GM19043 (cell line): Measurements from ENCODE around the gene PTTG1.

Source experiments
- ATAC-seq: cut with Tn5 transposase; IDR thresholded peaks from one replicate; pipeline ENCODE4 v1.9.1; 2021; ENCODE audit warnings: low read depth; ENCODE audit not compliant: unreplicated experiment

Gene PTTG1

DNA sequence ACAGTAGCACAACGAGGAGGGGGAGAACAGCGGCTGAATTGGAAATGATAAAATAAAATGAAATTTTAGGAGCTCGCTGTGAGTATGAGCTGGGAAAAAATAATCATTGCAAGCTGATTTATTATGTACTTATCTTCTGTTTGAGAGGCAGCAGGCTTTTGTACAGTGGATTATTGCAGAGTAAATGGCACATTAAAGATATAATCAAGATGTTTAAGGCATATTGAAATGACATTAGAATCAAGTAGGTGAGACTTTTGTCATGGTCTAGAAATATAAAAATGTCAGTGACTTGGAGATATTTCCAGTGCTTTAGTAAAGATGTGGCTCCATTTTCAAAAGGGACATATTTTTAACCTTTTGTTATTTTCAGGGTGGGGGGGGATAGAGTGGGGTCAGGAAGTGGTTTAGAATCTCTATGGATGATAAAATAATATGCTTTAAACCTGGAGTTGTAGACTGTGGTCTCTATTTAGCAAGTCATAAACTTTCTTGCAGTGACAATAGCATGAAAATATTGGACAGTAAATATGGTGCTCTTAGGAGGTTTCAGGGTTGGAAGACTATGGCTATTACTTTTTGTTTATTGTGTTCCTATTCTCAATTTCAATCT lies 46.8 kb downstream of the PTTG1 start:
- no peak for ATAC-seq

DNA sequence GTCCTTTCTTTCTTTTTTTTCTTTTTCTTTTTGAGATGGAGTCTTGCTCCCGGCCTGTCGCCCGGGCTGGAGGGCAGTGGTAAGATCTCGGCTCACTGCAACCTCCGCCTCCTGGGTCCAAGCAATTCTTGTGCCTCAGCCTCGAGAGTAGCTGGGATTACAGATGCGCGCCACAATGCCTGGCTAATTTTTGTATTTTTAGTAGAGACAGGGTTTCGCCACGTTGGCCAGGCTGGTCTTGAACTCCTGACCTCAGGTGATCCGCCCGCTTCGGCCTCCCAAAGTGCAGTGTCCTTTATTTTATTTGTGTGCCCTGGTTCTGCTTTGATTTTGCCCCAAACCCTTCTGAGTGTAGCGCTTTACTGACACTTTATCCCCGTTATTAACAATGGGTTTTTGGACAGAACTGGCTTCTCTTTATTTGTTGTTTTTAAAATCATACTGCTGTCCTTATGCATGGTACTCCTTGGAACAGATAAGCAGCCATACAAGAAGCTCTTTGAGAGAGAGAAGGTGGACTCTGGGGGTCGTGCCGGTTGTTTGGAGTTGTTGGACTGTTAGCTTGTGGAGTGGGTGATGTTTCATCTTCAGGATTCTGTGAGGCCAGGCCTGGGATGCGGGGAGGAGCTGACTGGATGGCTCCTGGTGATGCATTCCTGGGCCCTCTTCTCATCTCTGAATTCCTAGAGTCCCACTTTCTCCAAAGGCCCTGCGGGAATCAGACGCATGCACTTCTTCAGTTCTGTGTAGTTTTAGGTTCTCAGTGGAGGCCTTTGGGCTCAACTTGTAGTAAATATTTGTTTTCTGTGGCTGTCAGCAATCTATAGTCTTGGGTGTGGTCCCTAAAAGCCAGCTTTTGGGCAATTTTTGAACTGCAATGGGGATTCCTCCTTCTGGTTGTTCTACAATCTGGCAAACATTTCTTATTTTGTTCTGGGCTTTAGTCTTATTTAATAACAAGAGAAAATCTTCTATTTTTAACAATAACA lies 47.8 kb downstream of the PTTG1 start:
- no peak for ATAC-seq

DNA sequence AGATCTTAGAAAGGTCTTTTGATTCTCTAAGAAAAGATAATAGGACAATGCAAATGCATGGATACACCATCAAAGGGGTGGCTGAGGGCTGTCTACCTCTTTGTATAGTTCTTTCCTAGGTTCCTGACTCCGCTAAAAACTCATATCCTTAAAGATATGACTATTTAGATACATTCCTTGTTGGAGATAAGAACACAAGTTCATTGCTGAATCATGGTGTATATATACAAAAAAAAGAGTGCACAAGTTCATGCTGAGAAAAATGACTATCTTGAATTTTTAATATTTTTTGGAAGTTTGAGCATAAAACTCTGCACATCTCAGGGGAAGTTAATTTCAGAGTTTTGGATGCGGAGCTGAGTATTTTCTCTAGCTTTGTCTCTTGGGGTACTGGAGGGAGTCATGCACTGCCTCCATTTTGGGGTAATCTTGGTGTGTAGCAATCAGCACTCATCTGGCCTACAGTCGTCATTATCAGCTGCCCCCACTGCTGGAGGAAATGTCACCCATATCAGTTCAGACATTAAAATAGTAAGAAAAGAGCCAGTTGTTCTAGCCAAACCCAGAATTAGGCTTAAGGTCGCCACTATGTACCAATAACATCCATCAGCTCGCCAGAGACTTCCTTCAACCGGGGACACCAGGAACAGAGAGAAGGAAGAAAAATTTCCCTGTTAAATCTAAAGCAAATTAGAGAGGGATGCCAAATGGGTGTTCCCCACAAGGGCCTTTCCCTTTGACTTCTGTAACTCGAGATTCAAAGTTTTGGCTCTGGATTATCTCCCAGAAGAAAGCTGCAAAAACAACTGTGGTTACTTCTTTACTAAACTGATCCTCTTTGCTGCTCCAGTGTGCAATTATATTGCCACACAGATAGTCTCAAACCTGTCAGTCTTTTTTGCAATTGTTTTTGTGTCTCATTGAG lies 49.0 kb downstream of the PTTG1 start:
- ATAC-seq = no peak

GRCh38 chr5:160471761-160472160 lies 50.1 kb downstream of the PTTG1 start:
- ATAC-seq = no peak

DNA sequence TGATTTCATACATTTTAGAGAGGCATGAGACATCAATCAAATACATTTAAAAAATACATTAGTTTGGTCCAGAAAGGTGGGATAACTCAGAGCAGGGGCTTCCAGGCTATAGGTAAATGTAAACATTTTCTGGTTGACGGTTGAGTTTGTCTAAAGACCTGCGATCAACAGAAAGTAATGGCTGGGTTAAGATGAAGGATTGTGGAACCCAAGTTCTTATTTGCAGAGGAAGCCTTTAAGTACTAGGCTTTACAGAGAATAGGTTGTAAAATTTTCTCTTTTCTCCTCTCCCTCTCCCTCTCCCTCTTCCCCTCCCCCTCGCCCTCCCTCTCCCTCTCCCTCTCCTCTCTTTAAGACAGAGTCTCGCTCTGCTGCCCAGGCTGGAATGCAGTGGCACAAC lies 50.8 kb downstream of the PTTG1 start:
- ATAC-seq = no peak

DNA sequence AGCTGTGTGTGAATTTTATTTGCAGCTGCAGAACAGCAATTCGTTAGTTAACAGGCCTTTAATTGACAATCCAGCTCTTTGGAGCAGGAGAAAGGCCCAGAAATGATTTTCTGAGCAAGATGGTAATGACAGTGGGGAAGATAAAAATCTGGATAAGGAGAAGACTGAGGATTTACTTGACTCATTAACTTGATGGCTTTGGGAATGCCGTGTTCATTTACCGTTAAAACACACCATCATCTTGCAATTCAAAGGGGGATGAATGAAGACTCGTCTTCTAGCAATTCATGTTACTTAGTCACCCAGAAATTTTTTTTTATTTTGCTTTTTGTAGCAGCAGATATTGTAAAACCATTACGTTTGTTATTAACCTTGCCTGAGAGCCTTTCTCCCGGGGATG lies 52.0 kb downstream of the PTTG1 start:
- ATAC-seq = no peak

DNA sequence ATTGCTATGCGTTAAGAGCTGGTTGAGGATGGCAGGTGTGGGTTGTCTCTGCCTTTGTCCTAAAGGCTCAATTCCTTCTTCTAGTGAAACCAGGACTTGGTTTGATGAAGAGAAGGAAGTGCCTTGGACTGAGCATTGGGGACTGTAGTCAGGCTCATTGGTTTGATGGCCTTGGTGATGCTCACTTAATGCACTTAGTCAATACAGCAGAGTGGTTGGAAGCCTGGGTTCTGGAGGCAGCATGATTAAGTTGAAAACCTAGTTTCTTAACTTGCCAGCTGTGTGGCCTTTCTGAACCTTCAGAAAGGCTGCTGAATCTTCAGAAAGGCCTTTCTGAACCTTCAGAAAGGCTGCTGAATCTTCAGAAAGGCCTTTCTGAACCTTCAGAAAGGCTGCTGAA lies 52.4 kb downstream of the PTTG1 start:
- ATAC-seq = no peak

DNA sequence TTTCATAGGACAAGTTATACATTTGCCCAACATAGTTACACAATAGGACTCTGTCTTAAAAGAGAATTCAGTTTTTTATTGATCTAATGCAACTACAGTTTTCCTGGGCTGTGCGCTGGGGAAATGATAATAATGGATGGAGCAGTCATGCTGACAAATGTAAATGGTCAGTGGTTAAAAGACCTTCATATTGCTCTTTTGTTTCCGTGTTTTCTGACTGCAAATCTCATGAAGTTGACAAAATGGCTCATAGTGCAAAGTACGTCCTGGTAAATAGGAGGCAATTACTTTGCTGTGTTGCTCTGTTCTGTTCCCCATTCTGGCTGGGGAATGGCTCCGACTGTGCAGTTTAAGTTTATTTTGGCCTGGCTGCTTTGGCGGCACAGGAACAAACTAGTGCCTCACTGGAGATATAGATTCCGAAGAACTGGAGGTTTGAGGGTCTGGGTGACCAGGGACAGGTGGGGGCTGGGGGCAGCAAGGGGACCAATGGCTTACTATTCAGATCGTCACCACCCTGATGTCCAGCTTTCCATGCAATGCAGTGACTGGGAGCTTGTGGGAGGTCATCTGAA lies 54.3 kb downstream of the PTTG1 start:
- ATAC-seq = no peak

DNA sequence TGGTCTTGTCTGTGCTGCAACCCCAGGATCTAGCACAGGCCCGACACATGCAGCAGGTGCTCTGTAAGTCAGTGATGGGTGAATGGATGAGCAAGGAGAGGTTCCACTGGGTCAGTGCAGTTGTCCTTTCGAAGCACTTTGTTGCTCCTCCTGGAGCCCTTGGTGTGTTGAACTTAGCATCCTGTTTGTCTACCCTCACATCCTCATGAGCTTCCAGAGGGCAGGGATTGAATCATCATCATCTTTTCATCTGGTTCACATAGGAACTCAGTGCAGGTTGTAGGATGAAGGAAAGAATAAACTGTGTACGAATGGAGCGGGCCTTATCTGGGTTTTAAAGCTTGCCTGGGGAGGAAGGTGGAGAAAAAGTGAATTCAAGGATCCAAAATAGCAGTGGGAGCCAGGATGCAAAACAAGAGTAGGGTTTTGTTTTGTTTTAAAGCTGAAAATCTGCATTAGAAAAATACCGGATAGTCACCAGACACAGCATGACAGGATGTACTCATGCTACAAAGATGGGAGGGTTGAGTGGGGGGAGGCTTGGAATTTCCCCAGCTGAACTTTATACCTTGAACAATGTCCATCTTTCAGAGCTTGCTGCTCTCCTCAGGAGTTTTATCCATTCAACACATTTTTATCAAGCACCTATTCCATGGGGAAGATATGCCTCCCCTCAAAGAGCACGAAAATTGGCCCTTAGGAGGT lies 55.8 kb downstream of the PTTG1 start:
- ATAC-seq = no peak

- no peak for ATAC-seq
These were observed 56.5 kb downstream of the PTTG1 start for GRCh38 chr5:160478163-160478562.
